ENCODE results near the gene GK2. TPM values are rescaled to one million over a fixed set of nuclear protein-coding genes. Genes with fewer than 3 reads are reported as not detected.

GK2 gene
- total RNA-seq, 1 donor from 2014 or later = not detected

DNA sequence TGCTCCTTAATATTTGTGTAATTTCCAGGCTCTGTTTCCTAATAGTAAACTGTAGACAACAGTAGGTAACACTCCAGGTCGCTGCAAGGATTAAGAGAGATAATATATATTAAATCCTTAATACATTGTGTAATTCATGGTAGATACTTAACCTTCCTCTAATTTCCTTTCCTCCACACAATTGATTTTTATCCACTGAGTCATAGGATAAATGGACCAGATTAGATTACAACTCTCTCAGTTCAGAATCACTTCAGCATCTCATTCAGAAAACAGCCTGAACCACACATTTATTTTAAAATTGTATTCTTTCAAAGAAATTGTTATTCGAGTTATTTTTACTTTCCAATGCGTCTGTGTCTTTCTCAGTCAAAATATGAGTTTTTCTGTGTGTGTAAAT is 17.1 kb downstream of the GK2 start:
- no peak for DNase-seq (ENCODE audit: extremely low read depth, low read depth, low spot score)

DNA sequence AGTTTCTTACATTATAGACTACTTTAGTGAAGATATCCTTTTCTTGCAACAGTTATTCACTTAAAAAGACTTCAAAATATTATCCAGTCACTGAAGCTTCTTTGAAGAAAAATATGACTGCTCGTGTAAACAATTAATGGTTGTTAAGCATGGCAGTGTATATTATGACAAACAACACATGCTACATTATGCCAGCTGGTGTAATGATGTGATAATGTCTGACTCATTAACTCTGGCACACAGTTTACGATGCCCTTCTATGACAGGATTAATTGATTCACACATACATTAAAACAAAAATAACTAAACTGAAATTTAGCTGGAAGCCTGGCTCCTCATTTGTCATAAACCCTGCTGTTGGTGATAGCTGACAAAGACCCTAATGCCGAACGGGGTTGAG is 22.4 kb downstream of the GK2 start:
- DNase-seq (ENCODE audit: extremely low read depth, low read depth, low spot score) = no peak

DNA sequence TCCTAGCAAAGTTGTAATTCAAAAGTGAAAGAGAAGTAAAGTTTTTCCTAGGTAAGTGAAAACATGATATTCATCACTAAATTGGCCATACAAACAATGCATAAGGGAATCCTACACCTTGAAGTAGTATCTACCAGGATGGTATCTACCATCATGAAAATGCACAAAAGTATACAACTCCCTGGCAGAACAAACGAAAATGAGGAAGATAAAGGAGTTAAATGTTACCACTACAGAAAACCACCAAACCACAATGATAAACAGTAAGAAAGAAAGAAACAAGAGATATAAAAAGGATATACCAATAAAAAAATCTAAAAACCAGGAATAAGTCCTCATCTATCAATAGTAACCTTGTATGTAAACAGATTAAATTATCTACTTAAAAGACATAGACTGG is 26.9 kb downstream of the GK2 start:
- DNase-seq (ENCODE audit: extremely low read depth, low read depth, low spot score) = no peak

DNA sequence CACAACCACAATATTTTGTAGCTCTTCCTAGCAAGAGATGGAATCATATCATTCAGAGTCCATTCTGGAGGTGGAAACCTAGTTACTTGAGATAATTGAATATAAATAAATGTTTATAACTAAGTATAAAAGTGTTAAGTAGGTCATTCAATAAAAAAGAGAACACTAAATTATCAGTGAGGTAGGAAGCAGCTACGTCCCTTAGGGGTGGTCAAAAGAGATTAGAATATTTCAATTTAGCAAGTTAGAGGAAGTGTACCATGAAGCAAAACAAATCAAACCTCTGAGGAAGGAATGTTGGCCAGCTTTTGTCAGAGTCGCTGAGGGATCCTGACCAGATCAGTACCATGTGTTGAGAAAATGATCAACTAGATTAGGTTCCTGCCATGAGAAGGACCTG is 38.0 kb downstream of the GK2 start:
- no peak for DNase-seq (ENCODE audit: extremely low read depth, low read depth, low spot score)

DNA sequence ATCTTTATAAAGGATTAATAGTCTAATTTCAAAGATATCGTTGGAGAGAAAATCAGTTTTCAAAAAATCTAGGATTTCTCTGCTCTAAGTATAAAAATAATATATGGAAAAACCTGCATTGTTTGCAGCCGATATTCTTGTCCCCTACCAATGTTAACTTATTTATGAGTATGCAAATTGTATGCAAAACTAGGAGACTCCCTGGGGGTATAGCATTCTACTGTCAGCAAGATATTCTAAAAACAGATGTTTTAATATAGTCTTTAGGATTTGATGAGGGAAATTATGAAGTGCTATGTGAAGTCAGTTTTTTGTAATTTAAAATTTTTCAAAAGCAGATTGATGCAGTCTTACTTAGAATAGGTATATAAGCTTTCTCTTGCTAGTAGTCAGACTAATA is 40.9 kb downstream of the GK2 start:
- DNase-seq (ENCODE audit: extremely low read depth, low read depth, low spot score) = no peak

DNA sequence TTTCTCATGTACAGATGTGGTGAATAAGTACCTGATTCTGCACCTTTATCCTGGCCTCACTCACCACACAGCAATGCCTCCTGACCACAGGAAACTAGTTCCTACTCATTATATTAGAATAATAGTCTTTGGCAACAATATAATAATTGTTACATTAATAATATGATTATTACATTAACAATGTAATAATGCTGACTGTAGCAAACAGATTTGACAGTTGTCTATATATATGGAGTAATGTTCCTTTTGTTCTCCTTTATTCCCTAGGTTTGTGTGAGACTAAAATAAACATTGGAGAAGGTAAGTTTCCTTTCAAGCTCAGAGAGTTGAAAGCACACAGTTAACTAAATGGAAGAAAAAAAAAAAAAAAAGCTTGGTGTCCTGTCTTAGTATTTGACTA is 41.6 kb downstream of the GK2 start:
- DNase-seq (ENCODE audit: extremely low read depth, low read depth, low spot score) = no peak

DNA sequence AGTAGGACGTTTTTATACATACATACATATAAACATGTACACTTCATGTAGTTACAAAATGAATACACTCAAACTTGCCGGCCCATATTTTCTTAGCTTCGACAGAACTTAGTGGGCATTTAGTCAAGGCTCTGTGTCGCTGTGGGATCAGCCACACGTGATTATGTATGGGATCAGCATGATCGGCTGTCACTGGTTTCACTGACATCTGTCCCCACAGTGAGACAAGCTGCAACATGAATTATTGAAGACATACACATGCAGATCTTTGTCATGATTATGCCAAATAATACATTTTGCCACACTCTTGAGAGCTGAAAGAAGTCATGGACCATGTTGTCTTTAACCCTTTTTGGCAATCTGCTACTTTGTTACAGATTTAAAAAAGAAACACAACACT is 44.0 kb downstream of the GK2 start:
- DNase-seq (ENCODE audit: extremely low read depth, low read depth, low spot score) = no peak

DNA sequence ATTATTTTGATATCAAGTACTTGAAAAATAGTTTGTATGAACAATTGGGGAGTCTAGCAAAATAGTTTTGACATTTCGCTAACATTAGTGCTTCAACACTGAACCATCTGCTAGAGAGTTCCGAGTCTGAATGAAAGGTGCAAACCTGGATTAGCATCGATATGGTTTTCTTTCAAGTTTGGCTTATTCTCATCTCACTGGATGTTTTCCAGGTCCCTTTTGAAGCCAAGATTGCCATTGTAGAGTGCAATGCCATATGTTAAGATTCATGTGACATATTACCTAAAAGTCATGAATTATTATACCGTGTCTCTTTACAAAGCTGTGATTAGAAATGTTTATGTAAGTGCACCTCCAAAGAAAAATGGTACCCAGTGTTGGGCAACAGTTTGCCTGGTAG is 45.4 kb downstream of the GK2 start:
- DNase-seq (ENCODE audit: extremely low read depth, low read depth, low spot score) = no peak

DNA sequence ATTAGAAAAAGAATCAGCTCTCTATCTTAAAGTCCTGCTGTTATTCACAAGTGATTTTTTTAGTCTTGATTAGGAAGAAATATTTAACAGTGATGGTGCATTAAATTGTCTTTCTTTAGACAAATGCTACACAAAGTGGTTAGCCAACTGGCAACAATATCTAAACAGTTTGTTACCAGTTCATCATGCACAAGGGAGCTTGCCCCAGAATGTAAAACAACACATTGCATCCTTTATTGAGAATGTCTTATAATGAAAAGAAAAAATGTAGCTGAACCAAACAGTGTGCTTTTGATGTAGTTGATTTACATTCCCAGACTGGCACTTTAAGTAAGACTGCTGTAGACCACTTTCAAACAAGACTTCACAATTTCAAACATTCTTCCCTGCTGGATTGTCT is 48.0 kb downstream of the GK2 start:
- no peak for DNase-seq (ENCODE audit: extremely low read depth, low read depth, low spot score)

DNA sequence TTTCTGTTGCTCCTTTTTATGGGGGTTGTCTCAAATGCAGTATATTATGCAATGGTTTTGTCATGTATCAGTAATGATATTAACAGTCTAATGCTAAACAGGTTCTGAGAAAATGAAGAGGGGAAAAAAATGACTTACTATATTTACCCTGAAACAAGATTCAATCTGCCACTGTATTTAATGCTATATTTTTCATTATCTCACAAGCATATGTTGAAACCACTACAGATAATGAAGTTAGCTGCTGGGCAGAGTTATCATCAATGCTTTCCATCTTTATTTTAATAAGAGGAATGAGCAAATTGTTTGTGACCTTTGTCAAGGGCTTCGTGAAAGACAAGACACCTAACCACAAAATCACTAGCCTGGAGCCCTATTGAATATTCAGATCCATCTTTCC is 49.6 kb downstream of the GK2 start:
- no peak for DNase-seq (ENCODE audit: extremely low read depth, low read depth, low spot score)

DNA sequence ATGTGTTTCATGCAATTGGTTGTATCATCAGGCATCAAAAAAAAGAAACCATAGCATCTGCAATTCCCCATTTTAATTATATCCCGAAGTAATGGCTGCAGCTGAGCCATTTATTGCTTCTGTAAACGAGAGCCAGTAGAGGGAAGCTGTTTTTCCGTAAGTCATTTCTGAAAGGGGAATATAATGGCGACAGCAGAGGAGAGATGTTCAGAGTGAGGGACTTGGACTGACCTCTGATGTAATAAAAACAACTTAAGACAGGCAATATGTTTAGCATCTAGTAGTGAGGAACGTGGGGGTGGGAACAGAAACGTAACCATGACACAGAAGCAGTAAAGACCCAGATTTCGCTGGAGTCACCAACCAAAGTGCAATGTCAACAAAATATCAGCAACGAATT is 50.7 kb downstream of the GK2 start:
- DNase-seq (ENCODE audit: extremely low read depth, low read depth, low spot score) = no peak

Other genes starting within 250 kb of the GK2 start
- gene NAA11, start 82.2 kb downstream of the GK2 start, total RNA-seq = not detected in 2 replicates

All from glomerular endothelial cell (primary cell).